GM12874 (cell line): ENCODE measurements around the gene DROSHA.

ENCODE experiments used
- CTCF ChIP-seq: IDR thresholded peaks from 2 replicates; pipeline ENCODE4 v1.5.1; 2011; ENCODE audit warnings: low read depth, mild to moderate bottlenecking, control low read depth, low read length, moderate library complexity; ENCODE audit not compliant: insufficient read depth

DROSHA gene

GRCh38 chr5:31523041-31523440 lies 8.9 kb downstream of the DROSHA start:
- no peak for TF ChIP-seq CTCF

GRCh38 chr5:31516802-31517201 lies 15.1 kb downstream of the DROSHA start:
- no peak for TF ChIP-seq CTCF

- TF ChIP-seq CTCF: no peak
These were observed 20.6 kb downstream of the DROSHA start for GRCh38 chr5:31511305-31511704.

- no peak for TF ChIP-seq CTCF
These were observed 27.4 kb downstream of the DROSHA start for GRCh38 chr5:31504529-31504928.

- no peak for TF ChIP-seq CTCF
These were observed 29.4 kb downstream of the DROSHA start for GRCh38 chr5:31502506-31502905.

GRCh38 chr5:31500256-31500655 lies 31.6 kb downstream of the DROSHA start:
- no peak for TF ChIP-seq CTCF

- TF ChIP-seq CTCF: no peak
These were observed 35.0 kb downstream of the DROSHA start for GRCh38 chr5:31496891-31497290.

GRCh38 chr5:31496301-31496700 lies 35.6 kb downstream of the DROSHA start:
- no peak for TF ChIP-seq CTCF
